GM18520 (cell line): Measurements from ENCODE around the gene SRGAP1.
"Not testable (repeated sequence)": the region's sequence is repeated elsewhere in the genome, so short reads cannot be mapped to it uniquely, and the experiment has no call there.

ENCODE experiments used
- ATAC-seq: cut with Tn5 transposase; IDR thresholded peaks from one replicate; pipeline ENCODE4 v1.9.1; 2021; ENCODE audit not compliant: unreplicated experiment

Gene SRGAP1

GRCh38 chr12:63999853-64000252 is 155.4 kb downstream of the SRGAP1 start:
- ATAC-seq = no peak

GRCh38 chr12:64001439-64001838 is 156.9 kb downstream of the SRGAP1 start:
- no peak for ATAC-seq

GRCh38 chr12:64004641-64005040 is 160.1 kb downstream of the SRGAP1 start:
- ATAC-seq = no peak

GRCh38 chr12:64006211-64006825 is 161.8 kb downstream of the SRGAP1 start:
- ATAC-seq = no peak

- ATAC-seq = no peak
Observed at GRCh38 chr12:64007853-64008252, 163.4 kb downstream of the SRGAP1 start.

- no peak for ATAC-seq
Observed at GRCh38 chr12:64008596-64008995, 164.1 kb downstream of the SRGAP1 start.

GRCh38 chr12:64009321-64010068 is 165.0 kb downstream of the SRGAP1 start:
- ATAC-seq = peak; percentile 25

- peak; percentile 88 for ATAC-seq
Observed at GRCh38 chr12:64010069-64010686, 165.7 kb downstream of the SRGAP1 start.

- ATAC-seq = no peak
Observed at GRCh38 chr12:64016521-64016920, 172.0 kb downstream of the SRGAP1 start.

- not testable (repeated sequence) for ATAC-seq
Observed at GRCh38 chr12:64018116-64018515, 173.6 kb downstream of the SRGAP1 start.

- no peak for ATAC-seq
Observed at GRCh38 chr12:64018524-64018923, 174.0 kb downstream of the SRGAP1 start.

- no peak for ATAC-seq
Observed at GRCh38 chr12:64019101-64019500, 174.6 kb downstream of the SRGAP1 start.

- no peak for ATAC-seq
Observed at GRCh38 chr12:64019654-64020053, 175.2 kb downstream of the SRGAP1 start.

- ATAC-seq = no peak
Observed at GRCh38 chr12:64025174-64025958, 180.9 kb downstream of the SRGAP1 start.

GRCh38 chr12:64027311-64027710 is 182.8 kb downstream of the SRGAP1 start:
- no peak for ATAC-seq

GRCh38 chr12:64028541-64028940 is 184.0 kb downstream of the SRGAP1 start:
- ATAC-seq = no peak

GRCh38 chr12:64029013-64029857 is 184.7 kb downstream of the SRGAP1 start:
- ATAC-seq = no peak

GRCh38 chr12:64030155-64030554 is 185.7 kb downstream of the SRGAP1 start:
- no peak for ATAC-seq

GRCh38 chr12:64034056-64034455 is 189.6 kb downstream of the SRGAP1 start:
- not testable (repeated sequence) for ATAC-seq

- ATAC-seq = no peak
Observed at GRCh38 chr12:64034901-64035576, 190.5 kb downstream of the SRGAP1 start.
